Stimulated activated CD8-positive, alpha-beta memory T cell treated with anti-CD3 and anti-CD28 coated beads, Interleukin-4, amount 100 ng/mL, for 1 hour (primary cell): ENCODE measurements around the gene THSD4.

Experiments
- DNase-seq, 2 donors: peaks; one replicate each; pipeline ENCODE4 v3.0.0-alpha.2; 2020; ENCODE audit warnings: low read depth in 2 of 2, low spot score in 1 of 2

The THSD4 gene

DNA sequence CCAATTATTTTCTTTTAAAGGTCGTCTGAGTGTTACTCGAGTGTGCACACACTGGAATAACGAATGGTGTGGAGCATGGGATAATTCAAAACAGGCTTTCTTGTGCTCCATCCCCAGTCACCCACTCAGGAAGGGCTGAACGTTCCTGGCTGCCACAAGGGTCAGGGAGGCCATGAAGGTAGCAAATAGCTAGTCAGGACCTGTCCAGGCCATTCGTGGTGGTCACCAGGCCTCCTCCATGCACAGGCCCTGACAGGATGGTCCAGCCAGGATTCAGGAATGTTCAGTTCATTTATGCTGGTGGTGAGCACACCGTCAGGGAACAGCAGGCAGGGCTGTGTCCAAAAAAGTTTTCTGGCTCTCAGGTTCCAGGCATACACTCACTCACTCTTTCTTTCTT lies 683.4 kb downstream of the THSD4 start:
- no peak for DNase-seq

DNA sequence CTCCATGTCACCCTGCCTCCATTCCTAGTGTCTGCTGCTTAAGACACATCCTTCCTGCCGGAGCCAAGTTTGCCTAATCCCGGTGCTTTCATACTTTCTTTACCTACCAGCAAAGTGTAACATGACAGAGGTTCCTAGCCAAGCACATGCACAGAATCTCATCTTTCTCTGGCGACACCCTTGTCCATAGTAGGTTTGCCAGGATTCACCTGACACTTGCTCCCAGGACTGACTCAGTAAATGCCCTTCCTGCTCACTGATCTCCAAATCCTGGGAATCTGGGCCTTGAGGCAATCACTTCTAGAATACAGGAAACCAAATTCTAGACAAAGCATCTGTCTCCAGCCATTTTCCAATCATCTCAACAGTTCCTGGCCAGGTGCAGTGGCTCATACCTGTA lies 684.9 kb downstream of the THSD4 start:
- no peak for DNase-seq

DNA sequence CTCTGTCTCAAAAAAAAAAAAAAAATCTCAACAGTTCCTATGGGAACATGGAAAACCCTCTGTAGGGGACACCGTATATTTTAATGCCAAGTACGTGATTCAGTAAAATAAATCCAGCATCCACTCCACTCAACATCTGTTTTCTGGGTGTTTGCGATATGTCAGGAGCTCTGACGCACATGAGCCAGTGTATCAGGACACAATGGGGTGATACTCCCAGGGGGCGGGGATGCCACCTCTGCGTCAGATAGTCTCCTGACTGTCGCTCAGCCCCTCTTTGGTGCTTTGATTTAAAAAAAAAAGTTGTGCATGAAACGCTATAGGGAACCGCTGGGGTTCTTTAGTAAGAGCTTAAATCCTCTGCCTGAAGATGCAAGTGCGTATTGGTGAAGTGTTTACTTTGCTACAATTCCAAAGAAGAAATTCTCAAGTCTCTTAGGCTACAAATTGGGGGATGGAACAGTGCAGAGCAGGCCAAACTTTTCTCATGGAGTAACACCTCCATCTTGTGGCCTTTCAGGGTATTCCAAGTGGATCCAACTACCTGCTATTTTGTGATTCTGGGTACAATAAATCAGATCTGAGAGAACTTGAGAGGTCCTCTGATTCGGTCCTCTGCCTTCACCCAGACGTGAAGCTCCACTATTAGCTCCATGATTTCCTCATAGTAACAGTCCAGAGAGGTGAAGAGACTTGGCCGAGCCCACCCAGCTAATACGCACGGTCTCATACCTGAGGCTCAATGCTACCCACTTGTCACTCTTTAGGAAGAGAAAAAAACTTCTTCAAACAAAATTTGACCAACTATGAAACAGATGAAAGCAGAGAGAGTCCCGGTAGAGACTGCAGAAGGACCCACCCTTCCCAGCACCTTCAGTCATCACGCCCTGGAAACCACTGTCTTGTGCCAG lies 685.8 kb downstream of the THSD4 start:
- DNase-seq: no peak

DNA sequence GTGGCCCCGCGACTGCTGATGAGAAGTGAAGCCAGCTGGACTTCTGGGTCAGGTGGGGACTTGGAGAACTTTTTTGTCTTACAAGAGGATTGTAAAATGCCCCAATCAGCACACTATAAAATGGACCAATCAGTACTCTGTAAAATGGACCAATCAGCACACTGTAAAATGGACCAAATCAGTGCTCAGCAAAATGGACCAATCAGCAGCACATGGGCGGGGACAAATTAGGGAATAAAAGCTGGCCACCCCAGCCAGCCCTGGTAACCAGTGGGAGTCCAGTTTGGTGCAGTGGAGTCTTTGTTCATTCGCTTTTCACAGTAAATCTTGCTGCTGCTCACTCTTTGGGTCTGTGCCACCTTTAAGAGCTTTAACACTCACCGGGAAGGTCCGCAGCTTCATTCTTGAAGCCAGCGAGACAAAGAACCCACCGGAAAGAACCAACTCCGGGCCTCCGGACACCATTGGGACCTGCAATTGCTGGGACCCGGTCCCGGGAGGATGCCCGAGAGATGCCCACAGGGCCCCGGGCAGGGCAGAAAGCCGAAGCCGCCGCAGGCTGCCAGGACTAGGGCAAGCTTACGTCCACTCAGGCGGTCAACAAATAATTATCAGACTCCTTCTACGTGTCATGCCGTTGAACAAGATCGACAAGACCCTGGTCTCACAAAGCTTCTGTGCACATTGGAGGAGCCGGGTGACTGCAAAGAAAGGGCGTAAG lies 686.8 kb downstream of the THSD4 start:
- no peak for DNase-seq

DNA sequence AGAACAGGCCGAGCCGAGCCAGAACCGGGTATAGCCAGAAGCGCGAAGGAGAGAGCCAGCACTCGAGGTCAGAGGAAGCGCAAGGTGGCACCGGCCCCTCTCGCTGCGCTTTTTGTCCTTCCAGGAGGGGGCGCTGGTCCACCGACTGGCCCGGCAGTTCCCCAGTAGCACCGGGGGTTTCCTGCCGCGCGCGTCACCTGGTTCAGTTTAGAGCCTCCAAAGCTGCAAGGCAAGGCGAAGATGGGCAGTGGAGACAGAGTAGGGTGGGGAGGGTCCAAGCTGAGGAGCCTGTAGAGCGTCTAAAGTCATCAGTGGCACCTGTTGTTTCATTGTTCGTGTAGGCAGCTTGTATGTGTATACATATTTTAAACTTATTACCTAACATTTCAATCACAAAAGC lies 687.5 kb downstream of the THSD4 start:
- no peak for DNase-seq

DNA sequence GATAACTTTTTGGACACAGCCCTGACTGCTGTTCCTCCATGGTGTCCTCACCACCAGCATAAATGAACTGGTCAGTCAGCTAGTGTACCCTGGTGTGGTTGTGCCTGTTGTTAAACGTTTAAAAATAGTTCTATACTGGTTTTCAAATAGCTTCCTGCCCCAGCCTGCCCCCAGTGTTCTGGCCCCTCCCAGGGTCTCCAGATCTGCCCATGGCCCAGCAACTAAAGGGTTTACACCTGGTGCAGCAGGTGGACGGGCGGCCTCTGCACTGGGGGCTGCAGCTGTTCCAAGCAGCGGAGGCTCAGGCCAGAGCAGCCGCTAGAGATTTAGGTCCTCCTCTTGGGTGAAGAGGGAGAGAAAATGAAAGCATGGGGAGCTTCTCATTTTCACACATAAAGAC lies 689.0 kb downstream of the THSD4 start:
- DNase-seq: no peak

DNA sequence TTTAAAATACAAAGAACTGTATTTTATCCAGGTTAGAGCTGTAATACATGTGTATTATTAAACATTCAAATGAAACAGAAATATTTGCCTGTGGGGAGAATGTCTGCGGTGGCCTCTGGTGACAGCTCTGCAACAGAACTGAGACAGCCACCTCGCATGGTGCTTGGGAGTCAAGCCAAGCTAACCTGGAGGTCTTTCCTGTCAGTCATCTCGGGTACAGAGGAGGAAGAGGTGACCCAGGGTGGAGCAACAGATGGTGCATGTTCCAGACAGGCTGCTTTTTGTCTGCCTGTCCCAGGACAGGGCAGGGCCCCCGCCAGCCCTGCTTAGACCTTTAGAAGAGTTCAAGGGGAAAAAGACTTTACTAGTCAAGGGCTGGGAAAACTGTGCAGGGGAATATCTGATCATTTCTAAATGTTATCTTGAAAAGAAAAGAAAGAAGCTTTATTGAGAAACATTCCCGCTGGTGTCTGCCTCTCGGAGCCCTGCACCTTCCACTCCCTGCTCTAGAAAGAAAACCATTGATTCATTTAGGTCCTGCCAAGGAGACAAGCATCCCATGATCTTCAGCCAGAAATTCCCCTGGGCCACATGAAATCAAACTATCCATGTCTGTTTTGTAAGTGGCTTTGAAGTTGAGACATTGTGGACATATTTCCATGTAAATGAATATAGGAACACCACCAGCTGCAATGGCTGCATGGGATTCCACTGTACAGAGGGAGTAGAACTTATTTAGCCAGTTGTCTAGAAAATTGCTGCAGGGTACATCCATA lies 689.6 kb downstream of the THSD4 start:
- DNase-seq: no peak

DNA sequence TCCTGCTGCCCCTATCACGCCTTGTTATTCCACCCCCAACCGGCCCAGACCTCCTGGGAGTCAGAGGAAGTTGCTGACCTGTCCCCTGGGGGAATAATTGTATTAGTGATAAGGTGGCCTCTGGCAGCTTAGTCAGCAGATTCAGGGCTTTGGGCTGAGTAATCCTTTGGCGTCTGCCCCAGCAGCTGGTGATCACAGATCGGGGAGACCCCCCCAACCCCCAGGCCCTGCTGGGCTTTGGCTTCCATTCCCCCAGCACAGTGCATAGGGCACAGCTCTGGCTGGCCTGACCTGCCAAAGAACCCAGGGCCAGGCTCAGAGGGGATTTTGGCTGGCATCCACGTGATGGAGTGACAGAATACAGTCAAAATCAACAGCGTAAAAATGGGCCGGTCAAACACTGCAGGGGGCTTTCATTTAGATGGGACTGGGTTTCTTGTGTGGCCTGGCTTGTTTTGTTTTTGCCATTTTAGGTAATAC lies 691.2 kb downstream of the THSD4 start:
- no peak for DNase-seq

DNA sequence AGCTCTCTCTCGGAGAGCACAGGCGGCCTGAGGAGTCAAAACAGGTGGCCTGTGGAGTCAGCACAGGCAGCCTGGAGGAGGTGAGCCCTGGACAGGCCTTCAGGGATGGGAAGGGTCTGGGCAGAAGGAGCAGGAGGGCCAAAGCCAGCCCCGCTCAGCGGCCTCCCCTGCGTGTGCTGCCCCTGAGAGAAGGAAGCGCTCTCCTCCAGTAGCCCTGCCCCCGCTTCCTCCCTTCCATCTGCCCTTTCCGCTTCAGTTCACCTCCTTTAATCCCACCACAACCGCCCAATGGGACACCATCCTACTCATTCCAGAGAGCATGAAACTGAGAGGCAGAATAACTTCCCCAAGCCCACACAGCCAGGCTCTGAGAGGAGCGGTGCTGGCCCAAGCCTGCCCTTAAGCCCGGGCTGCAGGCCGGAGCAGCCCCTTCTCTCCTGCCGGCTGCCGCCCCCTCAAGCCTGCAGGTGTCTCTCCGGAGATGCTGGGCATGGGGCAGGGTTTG lies 691.9 kb downstream of the THSD4 start:
- no peak for DNase-seq

DNA sequence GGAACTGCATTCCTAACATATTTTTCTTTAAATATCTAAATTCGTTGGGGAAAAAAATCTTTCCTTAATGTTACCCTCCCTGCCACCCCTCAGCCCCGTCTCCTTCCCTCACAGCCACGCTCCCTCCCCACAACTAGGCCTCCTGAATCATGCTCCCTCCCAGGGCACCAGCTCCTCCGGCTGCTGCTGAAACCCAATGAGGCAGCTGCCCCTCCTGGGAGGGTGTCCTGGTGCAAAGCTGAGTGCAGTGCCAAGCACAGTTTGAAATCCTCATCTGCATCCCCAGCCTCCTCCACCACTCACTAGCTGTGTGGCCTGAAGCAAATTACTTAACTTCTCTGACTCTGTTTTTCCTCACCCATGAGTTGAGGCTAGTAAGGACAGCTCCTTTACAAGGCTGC lies 692.4 kb downstream of the THSD4 start:
- no peak for DNase-seq

DNA sequence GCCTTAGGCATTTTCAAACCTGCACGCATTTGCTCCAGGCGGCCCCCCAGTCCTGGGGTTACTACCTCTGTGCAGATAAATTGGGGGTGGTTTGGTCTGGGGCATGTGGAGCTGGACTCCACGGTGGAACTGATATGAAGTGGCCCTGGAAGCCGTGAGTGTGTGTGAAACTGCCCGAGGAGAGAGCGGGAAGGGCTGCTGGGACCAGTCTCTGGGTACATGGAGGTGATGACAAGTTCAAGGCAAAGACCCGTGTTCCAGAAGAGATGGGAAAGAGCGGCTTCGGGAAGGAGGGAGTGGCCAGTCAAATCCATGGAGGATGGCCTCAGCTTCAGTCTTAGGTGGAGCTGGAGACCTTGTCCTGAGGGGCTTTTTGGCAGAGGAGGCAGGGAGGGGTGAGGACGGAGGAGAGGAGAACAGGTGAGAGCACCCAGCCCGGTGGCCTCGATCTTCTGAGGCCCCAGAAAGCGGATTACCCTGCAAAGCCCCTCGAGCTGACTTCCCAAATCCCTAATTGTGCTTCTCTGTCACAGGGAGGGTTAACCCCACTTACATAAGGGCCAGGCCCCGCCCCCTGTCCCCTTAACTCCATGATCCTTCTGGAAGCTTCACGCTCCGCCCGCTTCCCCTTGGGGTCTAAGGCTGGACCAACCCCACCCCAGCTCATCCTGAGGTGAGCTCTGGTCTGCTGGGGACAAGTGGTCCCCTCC lies 693.2 kb downstream of the THSD4 start:
- no peak for DNase-seq

DNA sequence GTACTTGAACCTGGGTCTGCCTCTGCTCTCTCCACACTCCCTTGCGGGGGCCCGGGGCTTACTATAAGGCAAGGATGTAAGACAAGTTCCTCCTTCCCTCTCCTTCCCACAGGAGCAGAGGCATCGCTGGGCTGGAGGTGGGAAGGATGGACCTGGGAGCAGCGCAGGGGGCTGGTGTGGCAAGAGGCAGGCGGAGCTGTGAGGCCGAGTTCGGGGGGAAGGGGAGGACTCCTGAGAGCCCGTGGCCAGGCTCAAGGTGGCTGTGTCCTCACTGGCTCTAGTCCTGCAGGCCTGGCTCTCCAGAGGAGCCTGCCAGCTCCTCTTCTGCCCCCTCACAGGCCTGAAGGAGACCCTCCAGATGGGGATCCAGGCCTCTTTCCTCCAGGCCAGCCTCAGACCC lies 694.1 kb downstream of the THSD4 start:
- DNase-seq: no peak

DNA sequence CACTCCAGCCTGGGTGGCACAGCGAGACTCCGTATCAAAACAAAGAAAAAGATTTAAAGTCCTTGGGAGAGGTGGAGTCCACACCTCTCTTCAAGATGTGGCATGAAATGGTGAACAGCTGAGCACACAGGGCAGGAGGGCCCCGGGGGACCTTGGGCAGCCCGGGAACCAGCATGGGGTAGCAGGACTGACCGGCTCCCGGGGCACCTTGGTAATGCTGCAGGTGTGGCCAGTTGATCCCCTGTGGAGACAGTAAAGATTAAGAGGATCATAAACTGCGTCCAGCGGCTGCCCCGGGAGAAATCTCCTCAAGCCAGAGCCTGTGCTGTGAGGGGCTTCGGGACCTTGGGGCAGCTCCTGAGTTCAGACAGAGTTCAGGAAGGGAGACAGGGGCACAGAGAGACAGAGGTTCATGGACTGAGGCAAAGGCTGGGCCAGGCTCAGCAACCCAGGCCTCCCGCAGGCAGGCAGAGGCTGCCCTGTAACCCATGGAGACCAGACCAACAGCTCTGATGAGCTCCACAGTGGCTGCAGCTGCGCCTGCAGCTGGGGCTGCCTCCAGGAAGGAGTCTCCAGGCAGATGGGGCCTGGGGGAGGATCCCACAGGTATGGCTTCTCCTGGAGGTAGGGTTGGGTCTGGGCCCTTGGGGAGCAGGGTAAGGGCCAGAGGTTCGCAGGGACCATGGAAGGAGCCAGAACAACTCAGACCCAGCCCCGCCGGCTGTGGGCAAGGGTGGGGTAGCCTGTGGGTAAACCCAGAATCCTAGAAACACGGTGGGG lies 695.2 kb downstream of the THSD4 start, which contains the start of gene NR2E3:
Gene NR2E3, plus strand, starts transcription at position 299 of the 780 bp plus-strand sequence. Its CDS starts 190 bp downstream, at position 489.
- DNase-seq: no peak

DNA sequence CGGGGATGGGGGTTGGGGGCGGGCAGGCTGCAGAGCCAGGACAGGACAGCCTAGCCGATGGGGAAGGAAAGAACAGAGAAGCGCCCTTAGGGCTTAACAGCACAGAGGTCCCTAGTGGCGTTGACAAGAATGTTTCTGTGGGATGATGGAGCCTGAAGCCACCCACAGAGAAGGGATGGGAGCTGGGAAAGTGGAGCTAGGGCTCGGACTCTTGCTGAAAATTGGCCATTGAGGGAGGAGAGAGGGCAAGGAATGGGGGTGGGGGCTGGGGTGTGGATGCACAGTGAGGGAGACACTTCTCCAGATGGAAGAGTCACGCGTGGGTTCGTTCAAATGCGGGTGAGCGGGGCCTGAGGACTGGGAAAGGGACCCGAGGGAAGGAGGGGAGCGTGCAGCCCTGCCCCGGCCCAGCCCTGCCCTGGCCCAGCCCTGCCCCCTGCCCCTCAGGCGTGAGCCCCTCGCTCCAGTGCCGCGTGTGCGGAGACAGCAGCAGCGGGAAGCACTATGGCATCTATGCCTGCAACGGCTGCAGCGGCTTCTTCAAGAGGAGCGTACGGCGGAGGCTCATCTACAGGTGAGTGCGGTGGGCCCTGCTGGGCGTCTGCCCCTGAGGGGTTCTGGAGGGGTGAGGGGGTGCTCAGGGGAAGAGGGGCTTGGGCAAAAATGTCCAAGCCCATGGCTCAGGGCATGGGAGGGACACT lies 695.9 kb downstream of the THSD4 start:
- DNase-seq: no peak

DNA sequence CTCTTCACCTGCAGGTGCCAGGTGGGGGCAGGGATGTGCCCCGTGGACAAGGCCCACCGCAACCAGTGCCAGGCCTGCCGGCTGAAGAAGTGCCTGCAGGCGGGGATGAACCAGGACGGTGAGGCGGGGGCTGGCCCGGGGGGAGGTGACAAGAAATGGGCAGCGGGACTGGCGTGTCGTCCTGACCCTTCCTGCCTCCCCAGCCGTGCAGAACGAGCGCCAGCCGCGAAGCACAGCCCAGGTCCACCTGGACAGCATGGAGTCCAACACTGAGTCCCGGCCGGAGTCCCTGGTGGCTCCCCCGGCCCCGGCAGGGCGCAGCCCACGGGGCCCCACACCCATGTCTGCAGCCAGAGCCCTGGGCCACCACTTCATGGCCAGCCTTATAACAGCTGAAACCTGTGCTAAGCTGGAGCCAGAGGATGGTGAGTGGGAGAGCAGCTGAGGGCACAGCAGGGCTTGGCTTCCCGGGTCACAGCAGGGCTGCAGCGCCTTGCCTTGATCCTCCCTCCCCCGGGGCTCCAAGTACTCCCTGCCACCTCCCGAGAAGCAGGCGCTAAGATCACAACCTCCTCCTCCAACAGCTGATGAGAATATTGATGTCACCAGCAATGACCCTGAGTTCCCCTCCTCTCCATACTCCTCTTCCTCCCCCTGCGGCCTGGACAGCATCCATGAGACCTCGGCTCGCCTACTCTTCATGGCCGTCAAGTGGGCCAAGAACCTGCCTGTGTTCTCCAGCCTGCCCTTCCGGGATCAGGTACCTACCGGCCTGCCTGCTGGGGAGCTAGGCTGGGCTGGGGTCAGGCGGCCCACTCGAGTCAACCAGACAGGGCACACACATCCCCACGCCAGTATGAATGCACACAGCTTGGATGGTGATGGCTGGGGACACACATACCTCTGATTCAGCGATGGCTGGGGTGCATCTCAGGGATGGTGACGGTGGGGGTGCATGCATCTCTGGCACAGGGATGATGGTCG lies 696.8 kb downstream of the THSD4 start:
- no peak for DNase-seq

DNA sequence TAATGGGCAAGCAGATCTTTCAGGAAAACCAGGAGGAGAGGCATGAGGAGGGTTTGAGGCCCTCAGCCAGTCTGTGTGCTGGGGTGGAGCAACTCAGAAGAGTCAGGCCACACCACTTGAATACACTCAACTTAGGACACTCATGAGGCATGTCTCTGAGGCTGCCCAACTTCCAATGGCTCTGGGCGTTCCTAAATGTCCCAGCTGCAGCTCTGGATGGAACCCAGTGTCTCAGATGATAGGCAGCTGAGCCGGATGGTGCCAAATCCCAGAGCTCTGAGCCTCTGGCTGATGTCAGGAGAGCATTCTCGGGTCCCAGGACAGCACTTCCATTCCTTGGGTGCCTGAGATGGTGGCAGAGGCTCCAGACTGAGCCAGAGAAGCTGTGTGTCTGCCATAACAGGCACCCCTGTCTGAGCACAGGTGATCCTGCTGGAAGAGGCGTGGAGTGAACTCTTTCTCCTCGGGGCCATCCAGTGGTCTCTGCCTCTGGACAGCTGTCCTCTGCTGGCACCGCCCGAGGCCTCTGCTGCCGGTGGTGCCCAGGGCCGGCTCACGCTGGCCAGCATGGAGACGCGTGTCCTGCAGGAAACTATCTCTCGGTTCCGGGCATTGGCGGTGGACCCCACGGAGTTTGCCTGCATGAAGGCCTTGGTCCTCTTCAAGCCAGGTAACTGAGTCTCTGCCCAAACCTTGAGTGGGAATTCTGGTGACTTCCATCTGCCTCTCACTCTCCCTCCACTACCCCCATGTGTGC lies 697.9 kb downstream of the THSD4 start:
- DNase-seq: no peak

DNA sequence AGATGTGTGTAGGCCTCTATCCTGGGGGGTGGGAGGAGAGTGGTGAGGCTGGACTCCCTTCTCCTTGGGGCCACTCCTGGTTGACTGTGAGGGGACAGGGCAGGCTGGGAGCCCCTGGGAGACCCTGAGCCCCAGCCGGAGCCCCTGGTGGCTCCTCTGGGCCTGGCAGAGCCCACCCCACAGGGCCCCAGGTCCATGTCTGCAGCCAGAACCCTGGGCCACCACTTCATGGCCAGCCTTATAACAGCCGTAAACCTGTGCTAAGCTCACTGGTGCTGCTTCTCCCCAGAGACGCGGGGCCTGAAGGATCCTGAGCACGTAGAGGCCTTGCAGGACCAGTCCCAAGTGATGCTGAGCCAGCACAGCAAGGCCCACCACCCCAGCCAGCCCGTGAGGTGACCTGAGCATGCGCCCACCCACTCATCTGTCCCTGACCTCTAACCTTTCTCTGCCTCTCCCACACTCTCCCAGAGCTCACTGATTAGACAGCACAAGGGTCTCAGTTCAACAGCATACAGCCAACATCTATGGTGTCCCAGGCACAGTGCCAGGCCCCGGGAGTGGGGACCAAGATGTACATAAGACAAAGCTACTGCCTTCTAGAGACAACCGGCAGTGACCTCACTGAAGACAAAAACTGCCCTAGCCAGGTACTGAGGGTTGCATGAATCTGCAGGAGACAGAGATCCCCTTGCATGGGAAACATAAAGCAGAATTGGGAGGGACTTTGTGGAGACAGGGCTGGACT lies 698.6 kb downstream of the THSD4 start:
- DNase-seq: no peak
